Activated naive CD8-positive, alpha-beta T cell treated with anti-CD3 and anti-CD28 coated beads, Interleukin-2, amount 50 U/mL, for 24 hours (primary cell): ENCODE data around the gene TMEM114.

Experiments used
- ATAC-seq: fragments of 150-1000 bp; cut with Tn5 transposase; one replicate; pipeline ENCODE4 v1.10.0; 2021
- DNase-seq: peaks from one replicate; pipeline ENCODE4 v3.0.0; 2021
- H3K27ac Mint-ChIP-seq: one replicate; pipeline ENCODE4 v1.8.0; 2021; ENCODE audit warnings: mild to moderate bottlenecking, mixed read lengths
- H3K27me3 Mint-ChIP-seq: one replicate; pipeline ENCODE4 v1.8.0; 2021; ENCODE audit warnings: mixed read lengths
- H3K36me3 Mint-ChIP-seq: one replicate; pipeline ENCODE4 v1.8.0; 2021; ENCODE audit warnings: low read depth, mixed read lengths
- H3K4me1 Mint-ChIP-seq: one replicate; pipeline ENCODE4 v1.8.0; 2021; ENCODE audit warnings: mixed read lengths
- H3K4me3 Mint-ChIP-seq: one replicate; pipeline ENCODE4 v1.8.0; 2021; ENCODE audit warnings: mild to moderate bottlenecking, moderate library complexity, mixed read lengths
- H3K9me3 Mint-ChIP-seq: one replicate; pipeline ENCODE4 v1.8.0; 2021; ENCODE audit warnings: mixed read lengths

The TMEM114 gene

GRCh38 chr16:8530752-8531384, 59.4 kb downstream of the TMEM114 start:
- Mint-ChIP-seq H3K27me3 (peaks cover 25% of the 10 kb centered on the region), H3K27ac (no peak overlapping the region), H3K9me3 (no peaks in the 10 kb centered on the region), H3K4me3 (no peak overlapping the region), H3K4me1 (no peaks in the 10 kb centered on the region), H3K36me3 (no peaks in the 10 kb centered on the region)
- DNase-seq (no peak), ATAC-seq (no peak)

DNA sequence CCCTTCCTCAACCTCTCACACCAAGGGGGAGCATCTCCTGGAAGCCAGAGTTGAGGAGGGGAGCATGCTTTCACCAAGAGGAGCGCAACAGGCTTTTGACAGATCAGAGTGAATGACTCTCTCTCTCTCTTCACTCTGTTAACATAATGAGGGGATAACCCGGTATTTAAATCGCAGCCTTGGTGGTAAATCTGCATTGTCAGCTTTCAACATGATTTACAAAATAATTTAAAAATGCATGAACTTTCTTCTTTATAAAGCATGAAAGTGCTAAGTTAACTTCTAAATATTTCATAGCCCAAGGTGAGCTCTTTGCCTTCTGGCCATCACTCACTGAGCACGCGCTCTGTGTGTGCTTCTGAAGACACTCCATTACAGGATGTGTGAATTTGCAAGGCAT, 61.8 kb downstream of the TMEM114 start:
- ATAC-seq (no peak), DNase-seq (no peak)
- H3K27ac Mint-ChIP-seq = no peak overlapping the region

DNA sequence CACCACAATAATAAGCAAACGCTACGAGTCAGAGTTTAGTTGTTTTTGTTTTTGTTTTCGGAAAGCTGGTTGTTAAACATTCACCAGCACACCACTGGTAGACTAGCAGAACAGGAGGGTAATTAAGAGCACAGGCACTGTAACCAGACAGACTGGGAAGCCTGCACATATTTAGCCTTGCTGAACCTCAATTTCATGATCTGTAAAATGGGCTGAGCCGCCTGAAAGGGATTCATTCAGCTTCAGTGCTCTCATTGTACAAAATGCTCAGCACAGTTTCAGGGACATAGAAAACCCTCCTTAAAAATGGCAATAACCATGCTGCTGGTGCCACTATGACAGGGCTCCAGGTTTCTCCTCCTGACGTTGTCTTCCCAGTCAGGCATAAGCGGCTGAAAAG, 66.4 kb downstream of the TMEM114 start:
- Mint-ChIP-seq H3K4me3 (no peak overlapping the region), H3K27ac (no peak overlapping the region), H3K36me3 (no peaks in the 10 kb centered on the region), H3K9me3 (no peaks in the 10 kb centered on the region), H3K27me3 (peaks cover 21% of the 10 kb centered on the region), H3K4me1 (peaks cover 6% of the 10 kb centered on the region)
- no peak for DNase-seq
- ATAC-seq = no peak

More for the DNA sequence above, 61.8 kb downstream of the TMEM114 start:
- no peaks in the 10 kb centered on the region for H3K4me1 Mint-ChIP-seq
- H3K4me3 Mint-ChIP-seq = no peak overlapping the region
- H3K27me3 Mint-ChIP-seq = peaks cover 30% of the 10 kb centered on the region
- H3K9me3 Mint-ChIP-seq = no peaks in the 10 kb centered on the region
- H3K36me3 Mint-ChIP-seq = no peaks in the 10 kb centered on the region

DNA sequence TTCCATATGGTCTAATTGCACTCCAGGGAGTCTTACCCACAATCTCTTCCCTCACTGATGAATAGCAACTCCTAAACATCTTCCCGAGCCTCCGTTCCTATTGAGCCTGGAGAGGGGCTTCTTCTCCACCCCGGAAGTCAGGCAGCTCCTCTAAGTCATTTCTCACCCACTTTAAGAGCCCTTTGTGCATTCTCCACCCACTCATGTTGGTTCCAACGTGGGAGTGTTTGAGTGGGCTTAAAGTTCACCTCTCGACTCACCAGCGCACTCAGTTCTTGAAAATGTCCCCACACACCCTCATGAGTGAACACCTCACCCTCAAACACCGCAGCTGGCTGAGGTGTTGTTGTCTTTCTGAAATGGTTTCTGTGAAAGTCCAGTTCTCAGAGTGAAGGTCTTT, 67.6 kb downstream of the TMEM114 start:
- no peaks in the 10 kb centered on the region for H3K36me3 Mint-ChIP-seq
- no peaks in the 10 kb centered on the region for H3K9me3 Mint-ChIP-seq
- H3K27ac Mint-ChIP-seq = no peak overlapping the region
- H3K4me1 Mint-ChIP-seq = peaks cover 6% of the 10 kb centered on the region
- no peak for ATAC-seq
- DNase-seq = no peak
- H3K27me3 Mint-ChIP-seq = peaks cover 13% of the 10 kb centered on the region
- H3K4me3 Mint-ChIP-seq = no peak overlapping the region

DNA sequence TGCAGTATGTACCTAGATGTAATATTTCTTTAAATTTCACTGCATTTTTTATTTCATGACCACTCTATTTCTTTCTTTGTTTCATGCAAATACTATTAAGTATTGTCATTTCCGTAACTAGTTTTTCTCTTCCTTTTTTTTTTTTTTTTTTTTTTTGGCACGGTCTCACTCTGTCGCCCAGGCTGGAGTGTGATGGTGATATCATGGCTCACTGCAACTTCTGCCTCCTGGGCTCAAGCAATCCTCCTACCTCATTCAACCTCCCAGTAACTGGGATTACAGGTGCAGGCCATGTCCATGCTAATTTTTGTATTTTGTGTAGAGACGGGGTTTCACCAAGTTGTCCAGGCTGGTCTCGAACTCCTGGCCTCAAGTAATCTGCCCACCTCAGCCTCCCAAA, 70.7 kb downstream of the TMEM114 start:
- ATAC-seq = no peak
- Mint-ChIP-seq H3K4me1 (peaks cover 6% of the 10 kb centered on the region), H3K27me3 (peaks cover 9% of the 10 kb centered on the region), H3K27ac (no peak overlapping the region), H3K4me3 (no peak overlapping the region), H3K9me3 (no peaks in the 10 kb centered on the region), H3K36me3 (no peaks in the 10 kb centered on the region)
- no peak for DNase-seq
